A673 (cell line): ENCODE measurements around the gene SLC25A46.

Source experiments
- CTCF ChIP-seq: fragments of 300-800, 200-600 bp; sonication (generic); conservative IDR thresholded peaks from 2 replicates; pipeline ENCODE4 v1.5.1; 2017; ENCODE audit warnings: low read depth, mild to moderate bottlenecking, antibody characterized with exemption, low read length, moderate library complexity, mixed read lengths
- EZH2 ChIP-seq: fragments of 200-600 bp; sonication (generic); IDR thresholded peaks from 2 replicates; pipeline ENCODE4 v1.6.1; 2017; ENCODE audit warnings: borderline replicate concordance, low read depth, mild to moderate bottlenecking, mixed read lengths, antibody characterized with exemption, low read length; ENCODE audit not compliant: poor library complexity, severe bottlenecking

DNA sequence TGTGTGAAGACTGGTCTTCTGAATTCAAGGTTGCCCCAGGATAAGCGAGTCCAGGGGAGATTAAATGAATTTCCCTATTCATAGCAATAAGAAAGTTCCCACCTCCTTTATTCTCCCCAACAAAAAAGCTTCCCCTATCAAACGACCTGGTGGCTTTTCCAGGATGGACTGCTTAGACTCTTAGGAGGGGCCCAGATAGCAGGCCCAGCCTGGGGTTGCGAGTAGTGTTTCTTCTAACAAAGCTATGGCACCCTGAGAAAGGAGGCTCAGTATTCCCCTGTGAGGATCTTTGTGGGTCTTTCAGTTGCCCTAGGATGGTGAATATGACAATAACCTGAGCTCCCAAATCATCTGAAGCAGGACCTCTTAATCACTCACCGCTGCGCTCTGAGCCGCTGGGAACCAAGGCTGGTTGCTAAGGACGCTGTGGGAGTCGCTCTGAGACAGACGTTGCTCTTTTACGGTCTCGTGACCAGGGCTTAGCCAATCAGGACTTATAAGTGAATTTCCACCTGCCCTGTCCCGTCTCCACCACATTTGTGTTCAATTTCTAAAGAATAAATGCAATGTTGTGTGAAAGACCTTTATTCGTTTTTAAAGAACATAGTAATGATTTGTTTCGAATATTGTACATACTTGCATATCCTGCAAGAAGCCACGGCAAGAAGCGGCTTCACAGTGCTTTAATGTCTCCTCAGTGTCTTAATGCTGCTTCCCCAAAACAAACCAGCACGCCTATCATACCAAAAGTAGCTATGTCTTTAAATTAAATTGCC is 12.4 kb upstream of the SLC25A46 start, which contains the start of gene TMEM232:
- TF ChIP-seq CTCF = no peak
- no peak for TF ChIP-seq EZH2
